ENCODE data around the gene MGAT4C.

DNA sequence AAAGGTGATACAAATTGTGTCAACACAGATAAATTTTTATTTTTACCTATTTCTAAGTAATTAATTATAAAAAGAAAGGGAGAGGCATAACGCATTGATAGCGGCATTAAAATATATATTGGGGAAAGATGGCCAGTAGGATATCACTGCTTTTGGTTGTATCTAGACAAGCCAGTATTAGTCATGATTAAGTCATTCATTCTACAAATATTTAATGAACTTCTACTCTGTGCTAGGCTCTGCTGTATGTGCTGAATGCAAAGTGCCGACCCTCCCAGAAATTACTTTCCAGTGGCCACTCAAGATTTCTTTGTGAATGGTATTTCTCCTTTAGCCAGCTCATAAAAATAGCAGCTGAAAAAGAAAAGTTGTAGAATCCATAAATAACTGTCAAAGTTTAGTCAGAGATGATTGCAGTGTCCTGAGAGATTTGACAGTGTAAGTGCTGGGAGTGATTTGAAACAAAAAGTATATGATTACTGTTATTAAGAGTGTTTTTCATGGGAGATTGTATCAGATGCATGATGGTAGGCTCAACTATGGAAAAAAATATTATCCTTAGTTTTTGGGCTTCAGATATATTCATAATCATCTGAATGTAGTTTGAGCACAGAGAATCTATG lies 133.2 kb downstream of the MGAT4C start:
- TF ChIP-seq POLR2A (IDR thresholded peaks at IDR 0.05; ENCODE audit: low read length) (no peak), GATA1 (IDR thresholded peaks at IDR 0.05; ENCODE audit: low read depth, low read length) (no peak)

Measured in erythroblast (primary cell).